NCI-H2081 treated with DMSO at 0.1 percent for 48 hours (cell line): ENCODE data around the gene EFEMP1.

ENCODE experiments used
- DNase-seq: peaks from one replicate; lab custom pipeline; 2025; lab: John Stamatoyannopoulos, UW

The EFEMP1 gene, protein sequence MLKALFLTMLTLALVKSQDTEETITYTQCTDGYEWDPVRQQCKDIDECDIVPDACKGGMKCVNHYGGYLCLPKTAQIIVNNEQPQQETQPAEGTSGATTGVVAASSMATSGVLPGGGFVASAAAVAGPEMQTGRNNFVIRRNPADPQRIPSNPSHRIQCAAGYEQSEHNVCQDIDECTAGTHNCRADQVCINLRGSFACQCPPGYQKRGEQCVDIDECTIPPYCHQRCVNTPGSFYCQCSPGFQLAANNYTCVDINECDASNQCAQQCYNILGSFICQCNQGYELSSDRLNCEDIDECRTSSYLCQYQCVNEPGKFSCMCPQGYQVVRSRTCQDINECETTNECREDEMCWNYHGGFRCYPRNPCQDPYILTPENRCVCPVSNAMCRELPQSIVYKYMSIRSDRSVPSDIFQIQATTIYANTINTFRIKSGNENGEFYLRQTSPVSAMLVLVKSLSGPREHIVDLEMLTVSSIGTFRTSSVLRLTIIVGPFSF

DNA sequence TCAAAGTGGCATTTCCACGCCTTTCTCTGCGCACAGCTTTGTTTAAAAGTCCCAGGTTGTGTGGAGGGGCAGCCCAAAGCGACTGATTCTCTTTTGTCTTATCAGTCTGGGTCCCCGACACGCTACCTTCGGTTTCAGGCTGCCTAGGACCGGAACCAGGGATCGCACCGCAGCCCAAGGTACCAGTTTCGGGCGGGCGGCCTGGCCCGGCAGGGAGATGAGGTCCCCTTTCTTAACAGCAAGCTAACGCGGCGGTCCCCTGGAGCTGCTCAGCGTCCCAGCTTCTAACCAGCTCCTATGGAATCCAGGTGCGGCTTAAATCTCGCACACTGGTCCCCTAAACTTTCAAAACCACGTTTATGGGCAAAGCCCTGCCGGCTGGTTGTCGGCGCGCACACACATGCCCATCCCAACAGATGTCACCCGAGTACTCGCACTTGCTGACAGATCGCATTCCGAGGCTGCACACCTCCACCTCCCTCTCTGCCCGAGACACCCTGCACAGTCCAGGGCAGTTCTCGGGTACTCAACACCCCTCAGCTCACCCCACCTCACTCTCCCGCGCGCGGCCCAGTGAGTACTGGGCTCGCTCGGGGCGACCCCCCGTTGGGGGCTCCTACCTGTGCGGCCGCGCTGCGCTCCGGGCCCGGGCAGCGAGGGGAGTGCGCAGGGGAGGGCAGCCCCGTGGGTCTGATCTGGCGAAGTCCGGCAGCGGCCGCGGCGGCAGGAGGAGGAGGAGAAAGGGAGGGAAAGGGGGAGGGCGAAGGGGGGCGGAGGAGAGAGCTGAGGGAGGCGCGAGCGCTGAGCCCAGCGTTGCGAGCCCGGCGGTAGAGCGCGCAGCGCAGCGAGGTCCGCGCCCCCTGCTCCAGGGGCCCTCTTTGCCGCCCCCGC is at the start of gene EFEMP1:
Gene EFEMP1 (minus strand): TSS at position 692 of the 891 bp plus-strand sequence. CDS start 1,342 bp downstream, outside the sequence.
- DNase-seq, result no peak

DNA sequence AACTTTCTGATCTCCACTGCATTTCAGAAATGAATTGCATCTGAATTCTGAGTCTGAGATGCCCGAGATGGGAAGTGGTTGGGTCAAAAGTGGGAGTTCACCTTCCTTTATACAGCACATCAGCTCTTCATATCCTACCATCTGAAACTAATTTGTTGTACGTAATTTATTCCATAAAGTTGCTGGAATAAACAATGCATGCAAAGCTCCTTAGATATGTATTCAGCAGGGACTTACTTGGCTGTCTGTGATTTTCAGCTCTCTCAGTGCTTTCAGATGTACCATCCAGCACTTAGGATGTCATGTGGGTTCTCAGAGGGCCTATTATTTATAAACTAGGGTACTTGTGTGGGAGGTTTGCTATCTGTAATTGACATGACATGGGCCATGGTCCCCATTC is 46.9 kb upstream of the EFEMP1 start:
- no peak for DNase-seq

DNA sequence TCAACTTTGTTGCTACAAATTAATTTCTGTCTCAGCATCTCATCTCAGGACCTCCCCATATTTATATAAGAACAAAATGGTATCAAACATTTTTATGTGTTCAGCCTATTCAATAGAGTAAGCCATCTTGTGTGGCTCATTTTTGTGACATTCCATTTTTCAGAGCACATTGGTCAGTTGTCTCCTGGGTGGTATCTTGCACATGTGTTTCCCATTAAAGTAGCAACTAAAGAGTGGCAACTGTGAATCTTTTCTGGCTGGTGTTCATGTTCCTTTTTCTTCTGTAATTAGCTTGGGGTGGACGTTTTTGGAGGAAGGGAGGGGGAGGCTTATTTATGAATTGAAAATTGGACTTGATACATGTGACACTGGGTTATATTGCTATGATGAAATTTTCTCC is 45.4 kb upstream of the EFEMP1 start:
- DNase-seq, result no peak

DNA sequence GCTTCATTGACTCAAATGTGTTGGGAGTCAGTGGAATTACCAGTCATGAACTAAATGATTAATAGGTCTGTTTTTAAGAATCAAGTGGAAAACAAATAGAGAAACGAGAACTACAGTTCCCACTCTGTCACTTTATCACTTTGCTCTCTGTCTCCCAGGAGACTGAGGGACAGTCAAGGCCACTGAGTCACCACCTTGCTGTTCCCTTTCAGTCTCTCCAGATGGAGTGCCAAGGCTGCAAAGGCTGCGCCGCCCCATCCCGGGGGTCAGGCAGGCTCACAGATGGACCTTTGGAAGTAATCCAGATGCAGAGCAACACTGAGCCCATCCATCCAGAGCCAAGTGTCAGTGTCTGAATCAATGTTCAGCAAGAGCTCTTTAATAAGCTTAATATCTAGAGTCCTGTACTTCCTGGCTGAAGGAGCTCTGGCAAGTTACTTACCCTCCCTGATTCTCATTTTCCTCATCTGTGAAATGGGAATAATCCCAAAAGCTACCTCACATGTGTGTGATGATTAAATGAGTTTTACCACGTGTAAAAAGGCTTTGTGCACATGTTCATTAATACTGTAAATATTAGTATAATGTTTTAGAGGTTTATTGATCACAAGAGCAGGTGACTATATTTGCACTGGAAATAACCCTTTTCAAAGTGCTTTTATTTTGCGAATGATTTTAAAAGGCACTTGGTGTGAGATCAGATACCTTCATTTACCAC is 43.0 kb upstream of the EFEMP1 start:
- no peak for DNase-seq

DNA sequence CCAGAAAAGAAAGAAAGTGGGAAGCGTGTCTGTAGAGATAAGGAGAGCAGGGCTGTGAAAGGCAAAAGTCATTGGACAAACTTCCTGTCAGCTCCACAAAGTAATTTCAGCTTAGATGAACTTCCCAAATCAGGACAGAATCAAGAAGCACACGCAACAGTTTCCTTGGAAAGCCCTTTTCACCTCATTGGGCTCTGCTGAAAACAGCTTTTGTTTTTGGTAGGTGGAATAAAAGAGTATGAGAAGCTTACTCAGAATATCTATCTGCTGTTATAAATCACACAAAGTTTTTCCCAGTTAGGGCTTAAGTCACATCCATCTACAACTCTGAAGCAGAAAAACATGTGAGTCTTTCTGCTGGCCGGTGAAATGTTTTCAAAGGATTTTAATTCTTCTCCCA is 42.4 kb upstream of the EFEMP1 start:
- no peak for DNase-seq

DNA sequence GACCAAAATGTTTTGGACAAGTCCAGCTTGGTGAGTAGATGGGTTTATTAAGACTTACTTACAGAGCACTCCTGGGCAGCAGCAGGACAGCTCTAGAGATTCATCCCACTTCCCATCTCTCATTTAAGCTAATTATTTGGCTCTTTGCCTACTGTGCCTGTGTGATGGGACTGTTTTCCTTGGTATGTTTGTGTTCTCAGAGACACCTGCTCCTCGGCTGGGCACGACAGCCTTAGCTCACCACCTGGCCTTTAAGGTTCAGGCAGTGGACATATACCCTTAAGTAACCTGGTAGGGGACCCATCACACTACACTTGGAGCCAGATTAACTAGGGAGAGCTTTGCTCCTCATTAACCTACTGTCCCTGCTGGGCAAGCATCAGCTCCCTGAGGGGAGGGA is 41.7 kb upstream of the EFEMP1 start:
- DNase-seq, result no peak

DNA sequence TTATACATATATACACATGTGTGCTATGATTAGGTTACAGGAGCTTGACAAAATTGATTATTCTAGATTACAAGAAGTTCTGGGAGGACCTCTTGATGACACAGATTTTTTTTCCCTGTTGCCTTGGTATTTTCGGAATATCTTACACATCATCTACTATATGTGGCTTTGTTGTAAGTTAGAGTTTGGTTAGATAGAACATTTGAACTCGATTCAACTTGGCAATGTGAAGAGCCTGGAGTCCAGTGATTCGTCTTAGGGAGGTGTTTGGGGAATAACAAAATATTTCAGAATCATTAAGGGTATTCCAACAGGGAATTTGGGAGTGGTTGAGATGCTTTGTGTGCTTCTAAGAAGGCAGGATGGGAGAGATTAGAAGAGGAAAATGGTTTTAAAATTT is 39.3 kb upstream of the EFEMP1 start:
- DNase-seq, result no peak

DNA sequence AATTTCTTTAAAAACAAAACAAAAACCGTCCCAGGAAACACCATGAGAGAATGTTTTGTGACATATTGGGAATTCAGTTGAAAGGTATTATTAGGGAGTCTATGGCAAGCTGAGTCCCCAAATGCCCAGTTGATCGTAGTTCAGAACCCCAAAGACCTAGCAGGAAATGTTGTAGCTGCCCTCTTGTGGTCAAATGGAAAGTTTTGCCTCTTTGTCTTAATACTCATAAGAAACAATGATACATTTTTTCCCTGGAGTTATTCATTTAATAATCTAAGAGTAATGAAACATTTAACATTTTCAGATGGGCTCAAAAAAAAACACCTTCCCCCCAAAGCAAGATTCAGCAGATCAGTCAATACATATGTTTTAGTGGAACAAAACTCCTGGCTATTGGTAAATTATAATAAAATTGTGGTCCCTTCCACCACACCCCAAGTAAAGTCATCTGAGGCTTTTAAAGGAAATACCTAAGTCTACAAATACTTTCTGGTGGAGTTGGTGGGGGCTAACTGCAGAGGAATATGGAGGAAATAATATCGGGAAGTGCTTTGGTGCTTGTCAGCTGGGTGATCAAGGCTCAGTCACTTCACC is 37.8 kb upstream of the EFEMP1 start:
- DNase-seq, result no peak

DNA sequence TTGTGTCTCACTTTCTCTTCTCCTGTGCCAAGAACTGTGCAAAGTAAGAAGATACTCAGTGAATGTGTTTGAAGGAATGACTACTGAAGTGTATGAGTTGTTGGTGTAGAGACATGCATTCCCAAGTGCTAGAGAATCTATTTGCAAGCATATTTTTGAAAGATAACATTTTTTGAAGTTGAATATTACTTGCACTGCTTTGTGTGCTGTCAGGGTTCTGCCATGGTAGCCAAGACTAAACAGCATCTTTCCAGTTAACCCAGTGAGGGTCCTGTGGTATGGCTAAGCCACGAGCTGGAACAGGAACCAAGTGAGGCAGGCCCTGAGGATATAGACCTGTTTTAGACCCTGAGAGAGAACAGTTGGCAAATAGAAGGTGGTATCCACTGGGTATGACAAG is 35.2 kb upstream of the EFEMP1 start:
- DNase-seq, result no peak

DNA sequence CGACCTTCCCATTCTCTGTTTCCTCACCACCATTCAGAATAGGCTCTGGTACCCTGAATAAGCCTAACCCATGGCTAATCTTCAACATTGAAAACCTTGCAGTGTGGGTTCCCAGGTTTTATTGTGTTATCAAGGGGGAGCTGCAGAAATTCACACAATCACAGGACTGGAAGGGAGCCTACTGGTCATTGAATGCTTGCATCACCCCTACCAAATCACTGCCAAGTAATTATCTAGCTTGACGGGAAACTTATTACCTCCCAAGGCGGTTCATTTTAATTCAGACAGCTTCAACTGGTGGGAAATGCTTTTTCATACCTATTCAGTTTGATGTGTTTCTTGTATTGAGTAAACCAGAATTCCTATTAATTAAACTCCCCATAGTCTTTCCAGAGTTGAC is 33.6 kb upstream of the EFEMP1 start:
- no peak for DNase-seq

DNA sequence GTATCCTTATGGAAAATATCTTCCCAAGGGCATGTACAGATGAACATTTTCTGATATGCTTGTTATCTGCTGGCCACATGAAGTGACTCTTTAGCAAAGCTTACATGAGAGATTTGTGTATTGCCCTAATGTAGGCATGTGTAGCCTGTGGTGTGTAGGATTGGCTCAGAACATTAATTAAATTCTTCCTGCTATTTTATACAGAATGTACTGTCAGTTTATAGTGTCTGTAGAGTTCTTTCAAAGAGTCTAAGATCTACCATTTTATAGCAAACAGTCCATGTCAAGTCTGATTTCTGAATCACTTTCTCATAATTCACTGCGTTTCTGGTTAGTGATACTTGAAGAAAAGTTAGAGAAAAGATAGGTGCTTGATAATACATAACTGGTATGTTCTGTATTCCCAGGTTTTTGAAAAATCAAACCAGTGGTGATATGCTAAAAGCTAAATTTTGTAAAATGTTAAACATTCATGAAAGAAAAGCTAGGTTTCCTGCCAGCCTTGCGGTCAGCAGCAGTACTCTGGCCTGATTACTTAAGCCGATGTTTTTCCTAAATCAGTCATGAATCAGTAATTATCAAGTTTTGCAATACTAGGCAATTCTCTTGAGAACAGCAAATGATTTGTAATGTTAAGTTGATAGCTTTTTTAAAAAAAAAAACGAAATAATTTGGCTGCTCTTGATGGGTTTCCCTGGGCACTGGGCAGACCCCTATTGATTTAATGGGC is 30.9 kb upstream of the EFEMP1 start:
- DNase-seq, result no peak

DNA sequence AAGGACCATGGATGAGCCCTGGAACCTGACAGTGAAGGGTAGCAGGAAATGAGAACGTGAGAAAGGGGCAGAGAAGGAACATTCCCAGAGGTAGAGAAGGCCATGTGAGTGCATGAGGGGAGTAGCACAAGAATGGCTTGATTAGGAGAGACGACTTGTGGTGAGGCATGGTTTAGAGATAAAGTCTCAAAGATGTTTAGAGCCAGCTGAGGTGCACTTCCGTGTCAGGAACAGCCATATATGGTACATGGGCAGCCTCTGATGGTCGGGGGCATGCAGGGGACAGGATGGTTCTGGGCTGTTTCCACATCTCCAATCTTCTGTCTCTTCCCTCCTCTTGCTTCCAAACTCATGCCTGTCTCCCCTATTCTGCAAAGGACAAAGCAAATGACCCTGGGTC is 28.8 kb upstream of the EFEMP1 start:
- no peak for DNase-seq

DNA sequence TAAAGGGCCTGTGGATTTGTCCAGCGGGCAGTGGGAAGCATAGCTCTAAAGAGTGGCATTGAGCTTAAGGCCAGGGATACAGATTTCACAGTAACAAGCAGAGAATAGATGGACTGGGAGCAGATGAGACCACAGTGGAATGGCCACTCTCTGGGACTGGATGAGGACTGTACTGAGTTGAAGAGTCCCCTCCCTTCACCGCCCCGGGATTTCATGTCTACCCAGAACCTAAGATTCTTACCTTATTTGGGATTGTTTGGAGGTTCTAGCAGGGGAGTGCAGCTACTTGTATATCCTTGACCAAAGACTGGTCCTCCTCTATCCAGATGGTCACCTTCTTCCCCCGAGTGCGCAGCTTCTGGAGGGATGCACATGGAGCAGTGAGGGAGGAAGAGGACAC is 28.0 kb upstream of the EFEMP1 start:
- no peak for DNase-seq

DNA sequence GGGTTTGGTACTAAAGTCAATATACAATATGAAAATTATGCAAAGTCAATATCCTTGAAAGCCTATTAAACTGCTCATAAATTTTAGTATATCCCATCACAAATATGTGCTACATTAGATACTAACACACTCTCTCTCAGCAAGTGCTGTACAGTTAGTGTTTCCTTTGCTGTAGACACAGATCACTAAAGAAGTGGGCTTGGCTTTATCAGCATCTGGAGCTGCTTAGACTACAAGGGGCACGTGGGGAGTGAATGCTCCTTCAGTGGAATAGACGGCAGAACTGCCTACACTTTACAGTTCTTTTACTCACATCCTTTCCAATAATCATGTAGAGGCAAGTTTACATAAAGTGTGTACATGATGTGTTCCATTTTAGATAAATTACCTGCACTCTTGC is 26.0 kb upstream of the EFEMP1 start:
- no peak for DNase-seq

DNA sequence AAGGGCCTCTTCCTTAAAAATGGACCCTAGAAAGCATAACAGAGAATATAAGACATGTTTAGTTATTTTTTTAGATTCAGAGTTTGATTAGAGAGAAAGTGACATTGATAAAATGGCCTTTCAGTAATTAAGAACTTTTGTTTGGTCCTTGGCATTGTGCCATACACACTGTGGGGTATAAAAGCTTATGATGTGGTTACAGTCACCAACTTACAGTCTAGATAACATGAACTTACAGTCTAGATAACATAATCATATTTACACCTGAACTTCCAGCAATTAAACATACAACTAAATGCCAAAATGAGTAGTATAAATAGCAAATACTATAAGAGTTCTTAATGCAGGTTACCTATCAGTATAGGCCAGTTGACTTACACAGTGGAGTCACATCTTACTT is 25.6 kb upstream of the EFEMP1 start:
- no peak for DNase-seq

DNA sequence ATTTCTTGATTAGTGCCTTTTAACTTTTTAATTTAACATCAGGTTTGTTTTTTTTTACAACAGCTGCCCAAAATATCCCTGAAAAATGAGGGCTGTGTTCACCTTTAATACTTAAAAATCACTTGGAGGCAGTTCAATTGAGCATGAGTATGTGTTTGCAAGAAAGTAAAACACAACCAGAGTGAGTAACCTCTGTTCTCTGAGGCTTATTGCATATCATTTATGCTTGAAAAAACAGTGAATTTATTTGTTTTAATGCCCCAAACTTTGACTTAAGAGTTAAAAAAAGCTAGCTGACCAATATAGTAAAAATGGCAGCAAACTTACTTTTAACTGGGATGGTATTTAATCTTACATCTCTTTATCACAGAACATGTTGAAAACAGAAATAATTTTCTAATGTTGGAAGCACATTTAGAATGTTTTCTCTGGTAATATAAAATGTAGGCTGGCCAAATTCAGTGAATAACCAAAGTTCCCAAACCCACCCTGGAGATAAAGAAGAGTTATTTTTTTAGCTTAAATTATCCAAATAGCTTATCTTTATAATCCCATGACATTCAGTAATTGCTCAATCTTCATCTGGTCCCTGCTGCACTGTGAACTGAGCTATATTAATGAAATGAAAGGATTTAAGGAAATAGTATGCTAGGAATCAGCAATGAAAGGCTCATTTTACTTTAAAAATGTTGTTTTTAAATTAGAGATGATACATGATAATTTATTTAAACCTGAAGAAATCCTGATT is 24.8 kb upstream of the EFEMP1 start:
- no peak for DNase-seq

DNA sequence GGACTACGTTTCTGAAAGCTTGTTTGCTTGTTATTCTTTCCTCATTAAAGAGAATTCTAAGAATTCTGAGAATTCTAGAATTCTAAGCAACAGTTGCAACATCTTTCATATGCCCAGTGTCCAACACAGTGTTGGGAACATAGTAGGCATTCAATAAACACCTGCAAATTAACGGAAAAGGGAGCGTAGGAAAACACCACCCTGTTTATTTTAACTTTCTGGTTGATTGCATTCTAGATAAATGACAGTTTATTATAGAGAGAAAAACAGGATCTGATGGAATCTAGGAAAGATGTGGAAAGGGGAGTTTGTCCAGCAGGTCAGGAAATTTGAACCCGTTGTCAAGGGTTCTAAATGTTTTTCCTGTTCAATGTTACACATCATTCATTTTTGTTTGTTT is 24.2 kb upstream of the EFEMP1 start:
- no peak for DNase-seq

DNA sequence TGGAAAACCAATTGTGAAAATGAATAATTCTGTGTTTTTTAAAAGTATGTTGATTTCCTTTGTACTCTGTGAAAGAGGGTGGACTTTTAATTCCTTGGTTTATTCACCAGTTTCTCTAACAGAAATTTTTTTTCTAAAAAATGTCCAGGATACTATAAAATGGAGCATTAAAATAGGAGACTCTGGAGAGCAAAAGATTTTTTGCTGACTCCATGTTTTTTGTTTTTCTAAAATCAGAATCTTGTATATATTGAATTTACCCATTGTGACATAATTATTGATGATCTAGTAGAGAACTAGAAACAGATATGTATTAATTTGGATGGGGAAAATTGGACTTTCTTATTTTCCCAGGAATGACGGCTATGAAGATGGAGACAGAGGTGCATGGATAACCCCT is 23.2 kb upstream of the EFEMP1 start:
- no peak for DNase-seq

DNA sequence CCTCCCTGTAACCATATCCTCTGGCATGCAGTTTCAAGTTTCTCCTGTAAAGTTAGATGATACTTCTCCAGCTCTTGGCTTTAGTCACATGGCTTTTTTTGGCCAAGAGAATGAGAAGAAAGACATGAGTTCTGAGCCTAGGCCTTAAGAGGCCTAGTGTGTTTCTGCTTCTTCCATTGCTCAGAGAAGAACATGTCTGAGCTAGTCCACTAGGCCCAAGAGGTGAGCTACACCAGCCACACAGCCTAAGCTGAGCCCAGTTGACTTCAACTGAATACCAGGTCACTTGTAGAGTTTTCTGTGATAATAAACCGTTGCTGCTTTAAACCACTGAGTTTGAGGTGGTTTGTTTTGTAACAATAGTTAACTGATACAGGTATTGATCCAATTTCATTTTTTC is 19.9 kb upstream of the EFEMP1 start:
- no peak for DNase-seq

DNA sequence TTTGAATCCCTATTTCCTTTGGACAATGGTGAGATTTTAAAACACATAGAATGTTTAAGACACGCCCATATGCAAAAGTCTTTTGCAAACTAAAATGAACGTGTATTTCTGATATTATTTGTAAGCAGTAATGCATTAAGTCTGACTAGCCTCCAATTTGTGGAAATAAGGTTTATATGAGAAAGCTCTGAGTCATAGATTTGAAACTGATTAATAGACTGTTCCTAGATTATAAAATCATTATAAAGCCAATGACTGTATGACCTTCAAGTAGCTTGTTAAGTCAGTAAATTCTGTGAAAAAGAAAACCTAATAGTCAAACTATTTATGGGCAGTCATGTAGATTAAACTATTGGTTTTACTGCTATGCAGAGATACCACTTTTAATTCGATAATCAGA is 12.8 kb upstream of the EFEMP1 start:
- DNase-seq, result no peak

DNA sequence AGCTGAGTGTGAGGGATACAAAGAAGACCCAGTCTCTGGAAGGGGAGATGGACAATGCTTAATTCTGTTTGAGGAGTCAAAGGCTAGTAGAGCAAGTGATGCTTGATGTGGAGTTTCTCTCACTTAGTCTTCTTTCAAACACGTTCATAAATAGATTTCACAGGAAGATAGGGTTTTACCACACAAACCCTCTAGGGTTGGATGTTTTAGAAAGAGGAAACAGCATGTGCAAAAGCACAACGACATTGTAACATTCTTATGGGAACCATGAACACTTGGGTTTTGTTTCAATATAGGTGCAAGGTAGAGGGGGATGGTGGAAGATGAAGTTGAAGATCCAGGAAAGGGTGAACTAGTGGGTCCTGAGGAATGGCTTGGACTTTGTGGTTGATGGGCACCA is 10.8 kb upstream of the EFEMP1 start:
- DNase-seq, result no peak
